Stomach (tissue), 4 donors: ENCODE results near the gene FHL2.

Experiments
- POLR2A ChIP-seq, 4 donors: fragments of 450-650 bp; IDR thresholded peaks; one replicate each; pipeline ENCODE4 v1.6.1; 2016; ENCODE audit warnings: antibody characterized with exemption in 4 of 4, control low read depth in 2 of 4, mild to moderate bottlenecking in 1 of 4, moderate library complexity in 1 of 4
- TF ChIP-seq, protein P1 (sequence below), 7 experiments: fragments of 450-650 bp in 4 of 7; fragments of 200-600 bp in 3 of 7; sonication (generic) in 3 of 7; IDR thresholded peaks; one replicate each; pipeline ENCODE4 v1.5.1; 2016 to 2019; ENCODE audit warnings: antibody characterized with exemption in 7 of 7, control low read depth in 2 of 7, mild to moderate bottlenecking in 1 of 7

DNA sequence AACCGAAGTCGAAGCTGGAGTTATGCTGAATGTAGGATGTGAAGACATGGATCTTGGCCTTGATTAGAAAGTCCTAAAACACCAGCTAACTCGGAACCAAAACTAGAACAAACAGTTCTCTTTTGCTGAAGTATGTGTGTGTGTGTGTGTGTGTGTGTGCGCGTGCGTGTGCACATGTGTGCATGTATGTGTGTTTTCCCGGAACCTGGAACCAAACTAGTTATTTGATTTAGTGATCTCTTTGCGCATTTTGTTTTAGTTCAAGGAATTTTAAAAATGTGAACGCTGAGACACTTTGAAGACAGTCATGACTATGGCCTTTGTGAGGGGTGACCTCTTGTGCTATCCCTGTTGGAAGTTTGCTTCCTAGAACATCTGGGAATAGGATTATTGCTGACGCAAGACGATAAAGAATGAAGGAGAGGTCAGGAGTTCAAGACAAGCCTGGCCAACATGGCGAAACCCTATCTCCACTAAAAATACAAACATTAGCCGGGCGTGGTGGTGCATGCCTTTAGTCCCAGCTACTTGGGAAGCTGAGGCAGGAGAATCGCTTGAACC is 23.8 kb downstream of the FHL2 start:
- TF ChIP-seq, protein P1, sequence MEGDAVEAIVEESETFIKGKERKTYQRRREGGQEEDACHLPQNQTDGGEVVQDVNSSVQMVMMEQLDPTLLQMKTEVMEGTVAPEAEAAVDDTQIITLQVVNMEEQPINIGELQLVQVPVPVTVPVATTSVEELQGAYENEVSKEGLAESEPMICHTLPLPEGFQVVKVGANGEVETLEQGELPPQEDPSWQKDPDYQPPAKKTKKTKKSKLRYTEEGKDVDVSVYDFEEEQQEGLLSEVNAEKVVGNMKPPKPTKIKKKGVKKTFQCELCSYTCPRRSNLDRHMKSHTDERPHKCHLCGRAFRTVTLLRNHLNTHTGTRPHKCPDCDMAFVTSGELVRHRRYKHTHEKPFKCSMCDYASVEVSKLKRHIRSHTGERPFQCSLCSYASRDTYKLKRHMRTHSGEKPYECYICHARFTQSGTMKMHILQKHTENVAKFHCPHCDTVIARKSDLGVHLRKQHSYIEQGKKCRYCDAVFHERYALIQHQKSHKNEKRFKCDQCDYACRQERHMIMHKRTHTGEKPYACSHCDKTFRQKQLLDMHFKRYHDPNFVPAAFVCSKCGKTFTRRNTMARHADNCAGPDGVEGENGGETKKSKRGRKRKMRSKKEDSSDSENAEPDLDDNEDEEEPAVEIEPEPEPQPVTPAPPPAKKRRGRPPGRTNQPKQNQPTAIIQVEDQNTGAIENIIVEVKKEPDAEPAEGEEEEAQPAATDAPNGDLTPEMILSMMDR (IDR thresholded peaks at IDR 0.05): no peak
- no peak for TF ChIP-seq POLR2A (IDR thresholded peaks at IDR 0.05)
